Stomach (tissue), 4 donors: Measurements from ENCODE around the gene ILK.

Source experiments
- CTCF ChIP-seq, 7 experiments: fragments of 450-650 bp in 4 of 7; fragments of 200-600 bp in 3 of 7; sonication (generic) in 3 of 7; IDR thresholded peaks; one replicate each; pipeline ENCODE4 v1.5.1; 2016 to 2019; ENCODE audit warnings: antibody characterized with exemption in 7 of 7, control low read depth in 2 of 7, mild to moderate bottlenecking in 1 of 7
- POLR2A ChIP-seq, 4 donors: fragments of 450-650 bp; IDR thresholded peaks; one replicate each; pipeline ENCODE4 v1.6.1; 2016; ENCODE audit warnings: antibody characterized with exemption in 4 of 4, control low read depth in 2 of 4, mild to moderate bottlenecking in 1 of 4, moderate library complexity in 1 of 4
- POLR2AphosphoS5 ChIP-seq, 3 donors: sonication (generic); formaldehyde crosslinking; IDR thresholded peaks; one replicate each; pipeline ENCODE4 v1.6.1; 2016; ENCODE audit warnings: antibody characterized with exemption in 3 of 3

DNA sequence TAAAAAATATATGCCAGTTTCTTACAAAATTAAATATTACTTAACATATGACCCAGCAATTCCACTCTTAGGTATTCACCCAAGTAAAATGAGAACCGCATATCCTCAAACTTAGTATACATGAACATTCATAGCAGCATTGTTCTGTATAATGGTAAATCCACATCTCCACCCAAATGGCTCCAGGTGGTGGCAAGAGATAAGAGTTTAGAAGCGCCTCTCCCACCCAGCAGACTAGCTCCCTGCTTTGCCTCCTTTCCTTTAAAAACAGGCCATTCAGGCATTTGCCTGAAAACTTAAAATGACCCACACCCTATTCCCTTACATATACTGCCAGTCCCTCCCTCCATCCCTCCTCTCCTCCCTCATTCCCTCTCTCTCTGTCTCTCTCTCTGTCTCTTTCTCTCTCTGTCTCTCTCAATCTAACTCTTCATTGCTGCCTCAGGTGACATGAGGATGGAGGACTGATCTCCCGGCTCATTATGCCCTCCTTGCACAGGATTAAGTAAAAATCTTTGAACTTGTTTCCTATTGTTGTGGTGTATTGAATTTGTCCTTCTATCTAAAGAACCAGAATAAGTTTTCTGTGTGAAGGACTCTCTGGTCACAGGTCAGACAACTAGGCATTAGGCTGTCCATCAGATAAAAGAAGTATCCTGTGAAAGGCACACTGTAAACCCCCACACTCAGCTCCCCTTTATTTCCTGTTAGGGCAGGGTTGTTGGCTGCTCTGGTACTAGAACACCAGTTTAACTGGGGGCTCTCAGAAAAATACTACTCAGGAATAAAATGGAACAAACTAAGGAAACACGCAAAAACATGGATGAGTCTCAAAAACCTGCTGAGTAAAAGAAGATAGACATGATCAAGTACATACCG lies 48.5 kb upstream of the ILK start:
- TF ChIP-seq POLR2A (IDR thresholded peaks at IDR 0.05) (no peak), POLR2AphosphoS5 (IDR thresholded peaks at IDR 0.05) (no peak), CTCF (IDR thresholded peaks at IDR 0.05) (no peak)
